GM18519 (cell line): Measurements from ENCODE around the gene PSMD3.

ENCODE experiments used
- ATAC-seq: cut with Tn5 transposase; IDR thresholded peaks from one replicate; pipeline ENCODE4 v1.9.1; 2021; ENCODE audit warnings: mild to moderate bottlenecking, moderate library complexity; ENCODE audit not compliant: unreplicated experiment, low FRiP score

PSMD3 gene

GRCh38 chr17:39955726-39956225 lies 24.8 kb upstream of the PSMD3 start:
- ATAC-seq, result no peak

GRCh38 chr17:39960524-39961041 lies 20.0 kb upstream of the PSMD3 start:
- no peak for ATAC-seq

GRCh38 chr17:39962642-39963220 lies 17.9 kb upstream of the PSMD3 start, which contains the start of gene GSDMA:
GSDMA (plus strand) TSS chr17:39963004; CDS start chr17:39965688, 2,684 bp downstream.
- ATAC-seq, result no peak

GRCh38 chr17:39963829-39964228 lies 16.8 kb upstream of the PSMD3 start:
- no peak for ATAC-seq

- ATAC-seq, result no peak
These were observed 15.4 kb upstream of the PSMD3 start for GRCh38 chr17:39965017-39965699.

GRCh38 chr17:39966771-39967170 lies 13.8 kb upstream of the PSMD3 start:
- ATAC-seq, result no peak

- ATAC-seq, result no peak
These were observed 11.8 kb upstream of the PSMD3 start for GRCh38 chr17:39968761-39969160.

GRCh38 chr17:39969375-39969774 lies 11.2 kb upstream of the PSMD3 start:
- no peak for ATAC-seq

- no peak for ATAC-seq
These were observed 10.4 kb upstream of the PSMD3 start for GRCh38 chr17:39970157-39970692.

GRCh38 chr17:39971076-39971603 lies 9.5 kb upstream of the PSMD3 start:
- ATAC-seq, result no peak

- no peak for ATAC-seq
These were observed 8.3 kb upstream of the PSMD3 start for GRCh38 chr17:39972271-39972670.

GRCh38 chr17:39973496-39973895 lies 7.1 kb upstream of the PSMD3 start:
- ATAC-seq, result no peak

GRCh38 chr17:39974433-39974832 lies 6.2 kb upstream of the PSMD3 start:
- ATAC-seq, result no peak

- no peak for ATAC-seq
These were observed 4.8 kb upstream of the PSMD3 start for GRCh38 chr17:39975801-39976200.

- no peak for ATAC-seq
These were observed 1.5 kb upstream of the PSMD3 start for GRCh38 chr17:39979016-39979670.

- peak; percentile 1 for ATAC-seq
These were observed 685 bp upstream of the PSMD3 start for GRCh38 chr17:39979893-39980350.

GRCh38 chr17:39981207-39981741 lies 667 bp downstream of the PSMD3 start:
- ATAC-seq, result no peak

GRCh38 chr17:39981766-39982375 lies 1.3 kb downstream of the PSMD3 start:
- no peak for ATAC-seq

GRCh38 chr17:39988206-39988810 lies 7.7 kb downstream of the PSMD3 start:
- ATAC-seq, result no peak

GRCh38 chr17:39994448-39994847 lies 13.8 kb downstream of the PSMD3 start:
- ATAC-seq, result no peak
